Measurements from ENCODE around the gene ABI1. TPM values are rescaled to one million over a fixed set of nuclear protein-coding genes. Genes with fewer than 3 reads are reported as not detected.

ABI1 gene
- total and polyA plus RNA-seq, 3 donors from 2014 or later = 34.6 to 67.6 (median 48.0) TPM

DNA sequence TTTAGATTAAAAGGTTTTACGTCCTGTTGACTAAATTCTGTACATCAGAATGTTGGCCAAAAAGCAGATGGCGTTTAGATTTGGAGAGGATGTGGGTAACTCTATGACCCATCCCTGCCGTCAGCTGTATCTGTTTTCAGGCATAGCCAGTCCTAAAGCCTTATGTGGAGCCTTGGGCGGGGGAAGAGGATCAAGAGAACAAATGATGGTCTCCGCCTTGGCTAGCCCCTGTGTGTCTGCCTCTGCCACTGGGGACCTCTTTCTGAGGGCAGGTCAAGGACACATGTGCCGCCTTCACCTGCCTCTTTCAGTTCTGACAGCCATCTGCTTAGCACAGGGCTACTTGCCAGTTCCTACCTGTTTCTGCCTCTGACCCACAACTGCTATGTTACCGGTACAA, 139.2 kb downstream of the ABI1 start:
- Histone ChIP-seq H3K4me3 (no peak overlapping the region), H3K9me3 (no peaks in the 10 kb centered on the region), H3K4me1 (no peaks in the 10 kb centered on the region), H3K36me3 (ENCODE audit: low read depth, missing control alignments) (no peaks in the 10 kb centered on the region), H3K27ac (no peak overlapping the region), H3K27me3 (no peaks in the 10 kb centered on the region)
- WGBS, 2 donors = 91 to 95% methylated on average over 7 of the region's 7 CpGs
- intact Hi-C loops (cut with DNase I; ENCODE audit: low total_unique reads) = no loop called here
- TF ChIP-seq POLR2A (IDR thresholded peaks at IDR 0.05) = no peak
- TF ChIP-seq, protein P1, sequence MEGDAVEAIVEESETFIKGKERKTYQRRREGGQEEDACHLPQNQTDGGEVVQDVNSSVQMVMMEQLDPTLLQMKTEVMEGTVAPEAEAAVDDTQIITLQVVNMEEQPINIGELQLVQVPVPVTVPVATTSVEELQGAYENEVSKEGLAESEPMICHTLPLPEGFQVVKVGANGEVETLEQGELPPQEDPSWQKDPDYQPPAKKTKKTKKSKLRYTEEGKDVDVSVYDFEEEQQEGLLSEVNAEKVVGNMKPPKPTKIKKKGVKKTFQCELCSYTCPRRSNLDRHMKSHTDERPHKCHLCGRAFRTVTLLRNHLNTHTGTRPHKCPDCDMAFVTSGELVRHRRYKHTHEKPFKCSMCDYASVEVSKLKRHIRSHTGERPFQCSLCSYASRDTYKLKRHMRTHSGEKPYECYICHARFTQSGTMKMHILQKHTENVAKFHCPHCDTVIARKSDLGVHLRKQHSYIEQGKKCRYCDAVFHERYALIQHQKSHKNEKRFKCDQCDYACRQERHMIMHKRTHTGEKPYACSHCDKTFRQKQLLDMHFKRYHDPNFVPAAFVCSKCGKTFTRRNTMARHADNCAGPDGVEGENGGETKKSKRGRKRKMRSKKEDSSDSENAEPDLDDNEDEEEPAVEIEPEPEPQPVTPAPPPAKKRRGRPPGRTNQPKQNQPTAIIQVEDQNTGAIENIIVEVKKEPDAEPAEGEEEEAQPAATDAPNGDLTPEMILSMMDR (IDR thresholded peaks at IDR 0.05) = no peak
- no peak for DNase-seq

DNA sequence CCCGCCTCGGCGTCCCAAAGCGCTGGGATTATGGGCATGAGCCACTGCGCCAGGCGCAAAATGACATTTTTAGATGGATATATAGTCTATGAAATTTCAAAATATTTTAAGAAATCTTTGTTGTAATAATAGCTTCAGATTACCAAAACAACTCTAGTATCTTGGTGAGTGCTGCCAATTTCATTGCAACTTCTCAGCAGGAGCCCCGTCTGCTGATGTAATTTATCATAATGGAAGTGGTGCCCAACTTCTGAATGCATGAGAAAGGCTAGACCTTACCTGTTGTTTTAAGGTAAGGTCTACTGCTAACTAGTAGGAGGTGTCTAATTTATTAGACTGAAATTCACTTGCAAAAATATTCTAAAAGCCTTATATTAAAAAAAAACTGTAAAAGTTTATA, 143.3 kb downstream of the ABI1 start:
- DNase-seq = no peak
- WGBS, 2 donors = 92 to 93% methylated on average over 7 of the region's 7 CpGs
- H3K36me3 ChIP-seq (ENCODE audit: low read depth, missing control alignments) = no peaks in the 10 kb centered on the region

DNA sequence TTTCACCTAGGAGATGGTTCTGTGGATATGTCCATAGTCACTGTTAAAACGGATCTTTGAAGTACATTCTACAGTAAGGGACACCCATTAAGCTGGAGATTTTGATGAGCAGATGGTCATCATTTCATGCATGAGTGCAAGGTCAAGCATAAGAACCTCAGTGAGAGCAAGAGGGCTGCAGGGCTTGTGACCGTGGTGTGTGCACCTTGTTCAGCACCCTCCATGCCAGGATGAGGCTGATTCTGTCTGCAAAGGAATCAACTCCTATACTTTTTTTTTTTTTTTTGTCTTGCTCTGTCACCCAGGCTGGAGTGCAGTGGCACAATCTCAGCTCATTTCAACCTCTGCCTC, 145.6 kb downstream of the ABI1 start:
- Histone ChIP-seq H3K4me3 (no peak overlapping the region), H3K4me1 (no peaks in the 10 kb centered on the region), H3K36me3 (ENCODE audit: low read depth, missing control alignments) (no peaks in the 10 kb centered on the region), H3K9me3 (no peaks in the 10 kb centered on the region), H3K27me3 (no peaks in the 10 kb centered on the region), H3K27ac (no peak overlapping the region)
- 83 to 94% methylated on average over 2 of the region's 2 CpGs for WGBS, 2 donors
- TF ChIP-seq, protein P1 (IDR thresholded peaks at IDR 0.05) = no peak
- TF ChIP-seq POLR2A (IDR thresholded peaks at IDR 0.05) = no peak
- DNase-seq = no peak
- intact Hi-C loops (cut with DNase I; ENCODE audit: low total_unique reads) = no loop called here

More for the DNA sequence above, 143.3 kb downstream of the ABI1 start:
- Histone ChIP-seq H3K27ac (no peak overlapping the region), H3K4me1 (no peaks in the 10 kb centered on the region), H3K4me3 (no peak overlapping the region), H3K9me3 (no peaks in the 10 kb centered on the region), H3K27me3 (no peaks in the 10 kb centered on the region)
- TF ChIP-seq, protein P1 (IDR thresholded peaks at IDR 0.05) = no peak
- TF ChIP-seq POLR2A (IDR thresholded peaks at IDR 0.05) = no peak
- intact Hi-C loops (cut with DNase I; ENCODE audit: low total_unique reads) = no loop called here

DNA sequence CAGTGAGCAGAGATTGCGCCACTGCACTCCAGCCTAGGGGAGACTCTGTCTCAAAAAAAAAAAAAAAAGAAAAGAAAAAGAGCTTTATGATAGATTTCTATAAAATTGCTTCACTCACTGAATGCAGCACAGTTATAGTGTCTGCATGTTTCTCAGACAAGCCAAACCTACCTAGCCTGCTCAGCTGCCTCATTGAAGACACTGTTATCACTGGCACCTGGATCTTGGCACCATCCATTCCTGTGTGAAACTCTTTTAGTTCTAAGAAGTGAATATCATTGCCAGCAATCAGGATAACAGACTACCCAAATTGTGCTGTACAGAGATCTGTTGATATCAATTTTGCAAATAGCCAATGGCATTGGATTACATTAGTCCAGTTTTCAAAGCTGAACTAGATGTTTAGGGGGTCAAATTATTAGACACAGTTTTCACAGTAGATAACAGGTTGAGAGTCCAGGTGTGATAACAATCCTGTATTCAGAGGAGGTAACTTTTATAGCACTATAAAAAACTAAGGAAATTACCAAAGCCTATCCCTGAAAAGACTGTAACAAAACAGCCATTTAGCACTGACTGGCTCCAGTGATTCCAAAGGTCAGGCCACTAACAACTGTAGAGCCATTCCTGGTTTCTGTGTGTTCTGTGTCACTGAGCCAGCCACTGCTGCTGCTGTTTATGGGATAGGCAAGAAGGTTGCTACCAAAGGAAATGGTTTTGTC, 146.2 kb downstream of the ABI1 start:
- H3K9me3 ChIP-seq = no peaks in the 10 kb centered on the region
- H3K4me1 ChIP-seq = no peaks in the 10 kb centered on the region
- no peak overlapping the region for H3K4me3 ChIP-seq
- no peak for DNase-seq
- no peaks in the 10 kb centered on the region for H3K27me3 ChIP-seq
- 86 to 95% methylated on average over 1 of the region's 1 CpG for WGBS, 2 donors
- H3K36me3 ChIP-seq (ENCODE audit: low read depth, missing control alignments) = no peaks in the 10 kb centered on the region
- intact Hi-C loops (cut with DNase I; ENCODE audit: low total_unique reads) = no loop called here
- no peak overlapping the region for H3K27ac ChIP-seq
- no peak for TF ChIP-seq POLR2A (IDR thresholded peaks at IDR 0.05)
- TF ChIP-seq, protein P1 (IDR thresholded peaks at IDR 0.05) = no peak

DNA sequence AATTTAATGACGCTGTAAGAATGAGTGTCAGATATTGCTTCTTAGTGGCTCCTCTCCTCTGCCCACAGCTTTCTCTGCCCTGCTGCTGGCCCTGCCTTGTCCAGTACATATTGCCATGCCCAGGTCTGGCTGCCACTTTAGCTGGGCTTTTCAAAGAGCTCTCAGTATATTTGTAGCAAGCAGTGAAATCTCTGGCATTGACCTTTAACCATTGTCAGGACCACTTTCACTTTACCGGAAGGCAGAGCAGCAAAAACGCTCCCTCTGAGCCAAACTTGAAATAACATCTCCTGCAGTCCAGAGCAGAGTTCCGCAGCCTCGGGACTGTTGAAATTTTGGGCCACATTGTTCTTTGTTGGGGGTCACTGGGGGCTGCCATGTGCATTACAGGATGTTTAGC, 149.4 kb downstream of the ABI1 start:
- 78 to 91% methylated on average over 5 of the region's 5 CpGs for WGBS, 2 donors
- TF ChIP-seq POLR2A (IDR thresholded peaks at IDR 0.05) = no peak
- TF ChIP-seq, protein P1 (IDR thresholded peaks at IDR 0.05) = no peak

More for the DNA sequence above, 149.4 kb downstream of the ABI1 start:
- intact Hi-C loops (cut with DNase I; ENCODE audit: low total_unique reads) = no loop called here
- Histone ChIP-seq H3K27ac (no peak overlapping the region), H3K27me3 (no peaks in the 10 kb centered on the region), H3K36me3 (ENCODE audit: low read depth, missing control alignments) (no peaks in the 10 kb centered on the region), H3K4me1 (no peaks in the 10 kb centered on the region), H3K9me3 (no peaks in the 10 kb centered on the region), H3K4me3 (no peak overlapping the region)
- DNase-seq = no peak

Measured in testis (tissue), 3 donors.